NB4 (cell line): ENCODE results near the gene NEIL3.

Experiments
- DNase-seq: peaks from one replicate; pipeline ENCODE4 v3.0.0; 2010; ENCODE audit warnings: low read depth
- H3K4me3 ChIP-seq: one replicate; pipeline ENCODE4 v1.5.1; 2011; ENCODE audit warnings: mild to moderate bottlenecking, low read depth, low read length, moderate library complexity
- MAX ChIP-seq: IDR thresholded peaks from 2 replicates; pipeline ENCODE4 v1.6.1; 2011; ENCODE audit warnings: low read depth, low read length
- MYC ChIP-seq: IDR thresholded peaks from 2 replicates; pipeline ENCODE4 v1.6.1; 2011; ENCODE audit warnings: low read depth, low read length
- POLR2A ChIP-seq: IDR thresholded peaks from 2 replicates; pipeline ENCODE4 v1.6.1; 2011; ENCODE audit warnings: mild to moderate bottlenecking; ENCODE audit not compliant: insufficient read length; ENCODE audit errors: extremely low read depth
- TF ChIP-seq, protein P1 (sequence below): IDR thresholded peaks from one replicate; pipeline ENCODE4 v1.5.1; 2012; ENCODE audit warnings: low read depth, low read length

The NEIL3 gene

DNA sequence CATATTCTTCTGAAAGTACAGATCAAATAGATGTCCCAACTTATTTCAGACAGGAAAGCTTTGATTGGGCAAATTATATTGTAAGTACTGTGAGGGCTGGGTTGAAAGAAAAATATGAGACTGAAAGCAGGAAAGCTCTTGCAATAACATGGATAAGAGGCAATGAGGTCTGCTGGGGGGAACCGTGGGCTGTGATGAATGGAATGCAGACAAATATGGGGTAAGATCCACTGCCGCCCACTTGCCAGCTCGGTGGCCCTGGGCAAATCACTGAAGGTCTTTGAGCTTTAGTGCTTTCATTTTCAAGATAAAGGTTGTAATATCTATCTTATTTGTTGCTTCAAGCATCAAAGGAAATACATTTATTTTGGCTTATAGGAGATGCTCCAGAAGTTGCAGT lies 81.6 kb downstream of the NEIL3 start:
- DNase-seq, result no peak
- no peak overlapping the region for H3K4me3 ChIP-seq
- no peak for TF ChIP-seq MYC
- no peak for TF ChIP-seq MAX
- no peak for TF ChIP-seq POLR2A
- TF ChIP-seq, protein P1, sequence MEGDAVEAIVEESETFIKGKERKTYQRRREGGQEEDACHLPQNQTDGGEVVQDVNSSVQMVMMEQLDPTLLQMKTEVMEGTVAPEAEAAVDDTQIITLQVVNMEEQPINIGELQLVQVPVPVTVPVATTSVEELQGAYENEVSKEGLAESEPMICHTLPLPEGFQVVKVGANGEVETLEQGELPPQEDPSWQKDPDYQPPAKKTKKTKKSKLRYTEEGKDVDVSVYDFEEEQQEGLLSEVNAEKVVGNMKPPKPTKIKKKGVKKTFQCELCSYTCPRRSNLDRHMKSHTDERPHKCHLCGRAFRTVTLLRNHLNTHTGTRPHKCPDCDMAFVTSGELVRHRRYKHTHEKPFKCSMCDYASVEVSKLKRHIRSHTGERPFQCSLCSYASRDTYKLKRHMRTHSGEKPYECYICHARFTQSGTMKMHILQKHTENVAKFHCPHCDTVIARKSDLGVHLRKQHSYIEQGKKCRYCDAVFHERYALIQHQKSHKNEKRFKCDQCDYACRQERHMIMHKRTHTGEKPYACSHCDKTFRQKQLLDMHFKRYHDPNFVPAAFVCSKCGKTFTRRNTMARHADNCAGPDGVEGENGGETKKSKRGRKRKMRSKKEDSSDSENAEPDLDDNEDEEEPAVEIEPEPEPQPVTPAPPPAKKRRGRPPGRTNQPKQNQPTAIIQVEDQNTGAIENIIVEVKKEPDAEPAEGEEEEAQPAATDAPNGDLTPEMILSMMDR, result no peak

GRCh38 chr4:177391953-177392352 lies 82.3 kb downstream of the NEIL3 start:
- TF ChIP-seq, protein P1, result no peak
- no peak for TF ChIP-seq POLR2A
- TF ChIP-seq MYC, result no peak
- no peak for TF ChIP-seq MAX
- no peak overlapping the region for H3K4me3 ChIP-seq
- no peak for DNase-seq

GRCh38 chr4:177393236-177393635 lies 83.6 kb downstream of the NEIL3 start:
- DNase-seq, result peak; percentile 24
- H3K4me3 ChIP-seq, result no peak overlapping the region
- no peak for TF ChIP-seq MYC

DNA sequence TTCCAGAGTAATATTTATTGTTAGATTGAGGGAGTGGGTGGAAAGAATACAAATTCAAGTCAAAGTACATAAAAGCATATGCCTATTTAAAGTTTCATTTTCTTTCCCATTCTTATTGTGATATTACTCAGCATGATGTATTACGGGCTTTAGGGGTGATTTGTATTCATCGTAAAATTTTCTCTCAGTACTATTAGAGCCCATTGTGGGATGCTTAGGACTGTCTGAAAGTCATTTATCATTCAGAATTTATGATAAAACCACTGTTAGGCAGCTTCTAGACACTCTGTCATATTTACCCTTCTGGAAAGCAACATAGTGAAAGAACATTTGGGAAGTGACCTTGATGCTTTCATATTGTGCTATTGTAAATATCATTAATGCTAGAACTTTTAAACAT lies 86.7 kb downstream of the NEIL3 start:
- TF ChIP-seq, protein P1, result no peak
- no peak for TF ChIP-seq MYC
- TF ChIP-seq MAX, result no peak
- TF ChIP-seq POLR2A, result no peak
- DNase-seq, result no peak
- H3K4me3 ChIP-seq, result no peak overlapping the region

DNA sequence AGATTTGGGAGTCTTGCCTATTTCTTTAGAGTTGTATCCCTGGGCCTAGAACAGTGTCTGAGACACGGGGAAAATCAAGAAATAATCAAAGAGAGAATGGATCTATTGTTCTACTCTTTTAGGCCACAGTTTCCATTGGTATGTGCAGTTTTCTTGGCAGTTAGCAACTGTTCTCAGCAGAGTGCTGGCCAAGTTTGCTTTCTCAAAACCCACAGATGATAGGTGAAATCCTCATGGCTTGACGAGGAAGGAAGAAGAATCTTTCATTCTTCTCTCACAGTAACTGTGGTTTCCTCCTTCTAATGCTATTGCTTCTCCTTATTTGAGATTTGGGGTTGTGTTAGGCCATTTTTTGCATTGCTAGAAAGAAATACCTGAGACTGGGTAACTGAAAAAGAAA lies 90.4 kb downstream of the NEIL3 start:
- TF ChIP-seq, protein P1, result no peak
- no peak for TF ChIP-seq MAX
- no peak for TF ChIP-seq POLR2A
- DNase-seq, result no peak
- no peak overlapping the region for H3K4me3 ChIP-seq

- H3K4me3 ChIP-seq, result no peak overlapping the region
- DNase-seq, result no peak
- no peak for TF ChIP-seq MYC
- TF ChIP-seq MAX, result no peak
- no peak for TF ChIP-seq POLR2A
Observed at GRCh38 chr4:177401658-177402273, 92.1 kb downstream of the NEIL3 start.

DNA sequence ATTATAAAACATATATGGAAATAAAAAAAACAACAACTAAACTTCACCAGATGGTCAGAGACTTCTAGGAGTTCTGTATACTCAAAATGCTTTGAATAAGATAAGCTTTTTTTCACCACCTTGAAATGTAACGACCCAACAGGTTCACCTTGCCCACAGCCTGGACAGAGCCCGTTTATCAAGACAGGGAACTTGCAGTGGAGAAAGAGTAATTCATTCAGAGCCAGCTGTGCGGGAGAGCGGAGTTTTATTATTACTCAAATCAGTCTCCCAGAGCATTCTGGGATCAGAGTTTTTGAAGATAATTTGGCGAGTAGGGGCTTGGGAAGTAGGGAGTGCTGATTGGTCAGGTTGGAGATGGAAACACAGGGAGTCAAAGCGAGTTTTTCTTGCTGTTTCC lies 94.1 kb downstream of the NEIL3 start:
- TF ChIP-seq MYC, result no peak
- TF ChIP-seq, protein P1, result no peak
- TF ChIP-seq MAX, result no peak
- TF ChIP-seq POLR2A, result no peak
- no peak overlapping the region for H3K4me3 ChIP-seq
- no peak for DNase-seq
